Activated CD8-positive, alpha-beta T cell treated with anti-CD3 and anti-CD28 coated beads for 36 hours (primary cell): ENCODE data around the gene IQCE. TPM values are rescaled to one million over a fixed set of nuclear protein-coding genes. Genes with fewer than 3 reads are reported as not detected.

Experiments used
- ATAC-seq: fragments of 200-7000 bp; cut with Tn5 transposase; one replicate; pipeline ENCODE4 v1.10.0; 2021; ENCODE audit warnings: mild to moderate bottlenecking, moderate library complexity
- CTCF ChIA-PET: fragments of 350-600 bp; sonication (Branson Sonifier 250); formaldehyde crosslinking; loops from one replicate; lab custom pipeline; 2021; ENCODE audit warnings: antibody characterized with exemption; lab: Charles Lee
- POLR2A ChIA-PET: fragments of 350-600 bp; sonication (Branson Sonifier 250); formaldehyde crosslinking; loops from one replicate; lab custom pipeline; 2021; ENCODE audit warnings: antibody characterized with exemption; lab: Charles Lee
- DNase-seq: peaks from one replicate; pipeline ENCODE4 v3.0.0-alpha.2; 2020
- H3K27ac Mint-ChIP-seq: one replicate; pipeline ENCODE4 v1.8.0; 2021; ENCODE audit warnings: mild to moderate bottlenecking, mixed read lengths
- H3K27me3 Mint-ChIP-seq: one replicate; pipeline ENCODE4 v1.8.0; 2021; ENCODE audit warnings: mixed read lengths
- H3K36me3 Mint-ChIP-seq: one replicate; pipeline ENCODE4 v1.8.0; 2021; ENCODE audit warnings: low read depth, mixed read lengths
- H3K4me1 Mint-ChIP-seq: one replicate; pipeline ENCODE4 v1.8.0; 2021; ENCODE audit warnings: low read depth, mixed read lengths
- H3K4me3 Mint-ChIP-seq: one replicate; pipeline ENCODE4 v1.8.0; 2021; ENCODE audit warnings: mild to moderate bottlenecking, moderate library complexity, mixed read lengths
- H3K9me3 Mint-ChIP-seq: one replicate; pipeline ENCODE4 v1.8.0; 2021; ENCODE audit warnings: mixed read lengths
- CTCF ChIP-seq: fragments of 200-600 bp; IDR thresholded peaks from one replicate; pipeline ENCODE4 v1.8.0; 2022; ENCODE audit warnings: antibody characterized with exemption, mild to moderate bottlenecking
- intact Hi-C: fragments of 100-400 bp; cut with micrococcal nuclease; formaldehyde crosslinking; loops from one replicate; pipeline ENCODE4 v1.10.0; 2022
- total RNA-seq, 2 experiments: library from RNA; stranded (reverse); gene quantifications; one replicate each; pipeline ENCODE4 v1.2.3, GENCODE V29; 2021

Gene IQCE
- total RNA-seq, 2 experiments from 2014 or later: 4.0 to 4.3 TPM

- no peaks in the 10 kb centered on the region for H3K27me3 Mint-ChIP-seq
- ChIA-PET POLR2A (no interaction called here), CTCF (no interaction called here)
- H3K4me1 Mint-ChIP-seq: no peaks in the 10 kb centered on the region
- H3K4me3 Mint-ChIP-seq: no peak overlapping the region
- TF ChIP-seq CTCF: no peak
- H3K9me3 Mint-ChIP-seq: no peaks in the 10 kb centered on the region
- H3K27ac Mint-ChIP-seq: no peak overlapping the region
- no peak for DNase-seq
- ATAC-seq: no peak
- intact Hi-C loops: no loop called here
- H3K36me3 Mint-ChIP-seq: no peaks in the 10 kb centered on the region
Measured at GRCh38 chr7:2583798-2584580, 25.2 kb downstream of the IQCE start.

- no peaks in the 10 kb centered on the region for H3K27me3 Mint-ChIP-seq
- H3K4me3 Mint-ChIP-seq: no peak overlapping the region
- ChIA-PET POLR2A (interaction anchor here (1.5 kb wide), 1 partner anchor 12 kb away, joined by 3 read pairs; no protein-coding TSS in a partner anchor), CTCF (interaction anchor here (1.5 kb wide), 1 partner anchor 125 kb away, joined by 5 read pairs; no protein-coding TSS in a partner anchor)
- H3K4me1 Mint-ChIP-seq: no peaks in the 10 kb centered on the region
- ATAC-seq: no peak
- DNase-seq: no peak
- H3K36me3 Mint-ChIP-seq: no peaks in the 10 kb centered on the region
- intact Hi-C loops: no loop called here
- TF ChIP-seq CTCF: no peak
- H3K27ac Mint-ChIP-seq: no peak overlapping the region
- H3K9me3 Mint-ChIP-seq: no peaks in the 10 kb centered on the region
Measured at GRCh38 chr7:2585446-2585845, 26.7 kb downstream of the IQCE start.

- no peak for TF ChIP-seq CTCF
- no peak for DNase-seq
- Mint-ChIP-seq H3K4me1 (no peaks in the 10 kb centered on the region), H3K27me3 (no peaks in the 10 kb centered on the region), H3K36me3 (no peaks in the 10 kb centered on the region), H3K4me3 (no peak overlapping the region), H3K27ac (no peak overlapping the region), H3K9me3 (no peaks in the 10 kb centered on the region)
- intact Hi-C loops: no loop called here
- no peak for ATAC-seq
- ChIA-PET CTCF (interaction anchor here (1.5 kb wide), 1 partner anchor 123 kb away, joined by 5 read pairs; no protein-coding TSS in a partner anchor), POLR2A (interaction anchor here (0.6 to 1.5 kb wide), 2 partner anchors 13 to 86 kb away, joined by 3 read pairs; no protein-coding TSS in a partner anchor)
Measured at GRCh38 chr7:2586326-2587020, 27.7 kb downstream of the IQCE start.

GRCh38 chr7:2587134-2587533, 28.4 kb downstream of the IQCE start:
- CTCF ChIA-PET: interaction anchor here (0.6 kb wide), 1 partner anchor 22 kb away, joined by 3 read pairs; no protein-coding TSS in a partner anchor
- POLR2A ChIA-PET: interaction anchor here (0.6 to 1.5 kb wide), 2 partner anchors 14 to 85 kb away, joined by 3 read pairs; no protein-coding TSS in a partner anchor
- no peaks in the 10 kb centered on the region for H3K9me3 Mint-ChIP-seq
- DNase-seq (no peak), ATAC-seq (no peak)
- H3K36me3 Mint-ChIP-seq: no peaks in the 10 kb centered on the region
- no peak overlapping the region for H3K4me3 Mint-ChIP-seq
- intact Hi-C loops: no loop called here
- no peak for TF ChIP-seq CTCF
- H3K4me1 Mint-ChIP-seq: no peaks in the 10 kb centered on the region
- H3K27ac Mint-ChIP-seq: no peak overlapping the region
- no peaks in the 10 kb centered on the region for H3K27me3 Mint-ChIP-seq
